Erythroblast (primary cell): ENCODE data around the gene MRPL34.

ENCODE experiments used
- GATA1 ChIP-seq: IDR thresholded peaks from 2 replicates; pipeline ENCODE4 v1.6.1; 2011; ENCODE audit warnings: low read depth, mild to moderate bottlenecking, control low read depth, low read length, moderate library complexity
- POLR2A ChIP-seq: IDR thresholded peaks from 2 replicates; pipeline ENCODE4 v1.6.1; 2011; ENCODE audit warnings: mild to moderate bottlenecking, low read length

DNA sequence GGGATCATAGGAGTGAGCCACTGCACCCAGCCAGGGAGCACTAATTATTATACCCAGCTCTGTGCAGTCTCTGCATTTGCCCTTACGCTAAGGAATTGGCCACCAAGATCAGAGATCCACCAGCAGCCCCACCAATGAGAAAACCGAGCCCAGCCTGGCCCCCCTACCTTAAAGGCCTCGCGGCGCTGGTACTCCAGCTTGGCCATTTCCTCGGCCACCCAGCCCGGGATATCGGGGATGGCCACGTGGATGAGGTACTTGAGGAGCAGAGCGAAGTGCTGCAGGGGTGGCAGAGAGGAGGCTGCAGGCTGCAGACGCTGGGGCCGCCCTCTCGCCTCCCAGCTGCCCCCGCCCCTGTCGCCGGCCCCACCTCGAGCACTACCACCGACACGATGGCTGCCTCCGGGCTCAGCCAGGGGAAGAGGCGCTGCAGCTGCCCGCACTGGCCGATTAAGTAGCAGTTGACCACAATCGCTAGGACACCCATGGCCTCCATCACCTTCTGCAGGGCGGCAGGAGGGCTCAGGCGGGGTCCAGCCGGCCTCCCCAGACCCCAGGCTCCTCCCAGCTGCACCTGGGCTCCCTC is 21.5 kb downstream of the MRPL34 start:
- TF ChIP-seq POLR2A = no peak
- TF ChIP-seq GATA1 = no peak
